SH-SY5Y (cell line): ENCODE data around the gene DSCAM.

Experiments
- GATA2 ChIP-seq: IDR thresholded peaks from 2 replicates; pipeline ENCODE4 v1.6.1; 2011; ENCODE audit warnings: mild to moderate bottlenecking, low read depth, low read length
- GATA3 ChIP-seq: IDR thresholded peaks from 2 replicates; pipeline ENCODE4 v1.6.1; 2011; ENCODE audit warnings: low read depth, mild to moderate bottlenecking, low read length, moderate library complexity

GRCh38 chr21:40253112-40253511 is 593.8 kb downstream of the DSCAM start:
- TF ChIP-seq GATA2 (peak; percentile 31; the same call in 1 of the 2 replicates), GATA3 (no peak)
